Measurements from ENCODE around the gene ERICH6.

The ERICH6 gene

GRCh38 chr3:150699068-150699639, 4.6 kb downstream of the ERICH6 start:
- POLR2A ChIA-PET, result no interaction called here
- DNase-seq (ENCODE audit: extremely low spot score), result no peak
- TF ChIP-seq TARDBP (IDR thresholded peaks at IDR 0.05) (no peak), ELF4 (IDR thresholded peaks at IDR 0.05) (no peak), L3MBTL2 (conservative IDR thresholded peaks at IDR 0.05) (no peak), PKNOX1 (IDR thresholded peaks at IDR 0.05) (no peak), HDGF (IDR thresholded peaks at IDR 0.05; ENCODE audit: borderline replicate concordance) (no peak), FOXK2 (IDR thresholded peaks at IDR 0.05) (no peak)
- CTCF ChIA-PET, result no interaction called here

- ChIA-PET POLR2A (no interaction called here), CTCF (no interaction called here)
- no peak for TF ChIP-seq PKNOX1 (IDR thresholded peaks at IDR 0.05)
- no peak for DNase-seq (ENCODE audit: extremely low spot score)
Measured at GRCh38 chr3:150697646-150698045, 6.1 kb downstream of the ERICH6 start.

GRCh38 chr3:150691414-150692040, 12.2 kb downstream of the ERICH6 start:
- CTCF ChIA-PET, result interaction anchor here (0.6 kb wide), 1 partner anchor 14 kb away, joined by 3 read pairs; no protein-coding TSS in a partner anchor
- TF ChIP-seq FOXM1 (IDR thresholded peaks at IDR 0.05; ENCODE audit: borderline replicate concordance) (no peak), CTBP1 (IDR thresholded peaks at IDR 0.05; ENCODE audit: borderline replicate concordance) (no peak), SUZ12 (IDR thresholded peaks at IDR 0.05) (no peak), HDGF (IDR thresholded peaks at IDR 0.05; ENCODE audit: borderline replicate concordance) (no peak), BHLHE40 (IDR thresholded peaks at IDR 0.05; ENCODE audit: borderline replicate concordance) (no peak), LEF1 (IDR thresholded peaks at IDR 0.05; ENCODE audit: borderline replicate concordance) (no peak), NFRKB (IDR thresholded peaks at IDR 0.05) (no peak)
- no peak for DNase-seq (ENCODE audit: extremely low spot score)
- POLR2A ChIA-PET, result interaction anchor here (1.6 kb wide), 1 partner anchor 12 kb away, joined by 3 read pairs; the partner anchor contains the start of gene ERICH6

GRCh38 chr3:150687613-150688012, 16.1 kb downstream of the ERICH6 start:
- DNase-seq (ENCODE audit: extremely low spot score), result no peak
- CTCF ChIA-PET, result no interaction called here
- TF ChIP-seq PKNOX1 (IDR thresholded peaks at IDR 0.05), result no peak
- no peak for TF ChIP-seq BHLHE40 (IDR thresholded peaks at IDR 0.05; ENCODE audit: borderline replicate concordance)
- TF ChIP-seq LEF1 (IDR thresholded peaks at IDR 0.05; ENCODE audit: borderline replicate concordance), result no peak
- POLR2A ChIA-PET, result no interaction called here

- DNase-seq (ENCODE audit: extremely low spot score), result no peak
- ChIA-PET POLR2A (no interaction called here), CTCF (interaction anchor here (0.5 kb wide), 1 partner anchor 28 kb away, joined by 3 read pairs; no protein-coding TSS in a partner anchor)
- no peak for TF ChIP-seq SUZ12 (IDR thresholded peaks at IDR 0.05)
Measured at GRCh38 chr3:150682824-150683223, 20.9 kb downstream of the ERICH6 start.

- no peak for DNase-seq (ENCODE audit: extremely low spot score)
- POLR2A ChIA-PET, result no interaction called here
- TF ChIP-seq L3MBTL2 (conservative IDR thresholded peaks at IDR 0.05) (no peak), SUZ12 (IDR thresholded peaks at IDR 0.05) (no peak), FOXA1 (IDR thresholded peaks at IDR 0.05) (no peak), CTBP1 (IDR thresholded peaks at IDR 0.05; ENCODE audit: borderline replicate concordance) (no peak), TARDBP (IDR thresholded peaks at IDR 0.05) (no peak), PKNOX1 (IDR thresholded peaks at IDR 0.05) (no peak), FOXK2 (IDR thresholded peaks at IDR 0.05) (no peak), HDGF (IDR thresholded peaks at IDR 0.05; ENCODE audit: borderline replicate concordance) (no peak), ARNT (IDR thresholded peaks at IDR 0.05) (no peak), FOXM1 (IDR thresholded peaks at IDR 0.05; ENCODE audit: borderline replicate concordance) (no peak), ZNF384 (IDR thresholded peaks at IDR 0.05) (no peak), ELF4 (IDR thresholded peaks at IDR 0.05) (no peak), NFRKB (IDR thresholded peaks at IDR 0.05) (no peak), LEF1 (IDR thresholded peaks at IDR 0.05; ENCODE audit: borderline replicate concordance) (no peak), SP1 (IDR thresholded peaks at IDR 0.05) (no peak), BHLHE40 (IDR thresholded peaks at IDR 0.05; ENCODE audit: borderline replicate concordance) (no peak)
- CTCF ChIA-PET, result interaction anchor here (0.5 kb wide), 1 partner anchor 27 kb away, joined by 3 read pairs; no protein-coding TSS in a partner anchor
Measured at GRCh38 chr3:150682279-150682678, 21.4 kb downstream of the ERICH6 start.

GRCh38 chr3:150681057-150681456, 22.7 kb downstream of the ERICH6 start:
- CTCF ChIA-PET, result no interaction called here
- POLR2A ChIA-PET, result no interaction called here
- TF ChIP-seq TARDBP (IDR thresholded peaks at IDR 0.05) (no peak), FOXA1 (IDR thresholded peaks at IDR 0.05) (no peak), L3MBTL2 (conservative IDR thresholded peaks at IDR 0.05) (no peak), HDGF (IDR thresholded peaks at IDR 0.05; ENCODE audit: borderline replicate concordance) (no peak), CTBP1 (IDR thresholded peaks at IDR 0.05; ENCODE audit: borderline replicate concordance) (no peak), FOXK2 (IDR thresholded peaks at IDR 0.05) (no peak), SP1 (IDR thresholded peaks at IDR 0.05) (no peak), LEF1 (IDR thresholded peaks at IDR 0.05; ENCODE audit: borderline replicate concordance) (no peak), ELF4 (IDR thresholded peaks at IDR 0.05) (no peak), SUZ12 (IDR thresholded peaks at IDR 0.05) (no peak), ZNF384 (IDR thresholded peaks at IDR 0.05) (no peak), ARNT (IDR thresholded peaks at IDR 0.05) (no peak), FOXM1 (IDR thresholded peaks at IDR 0.05; ENCODE audit: borderline replicate concordance) (no peak), BHLHE40 (IDR thresholded peaks at IDR 0.05; ENCODE audit: borderline replicate concordance) (no peak), PKNOX1 (IDR thresholded peaks at IDR 0.05) (no peak)
- no peak for DNase-seq (ENCODE audit: extremely low spot score)
